ENCODE measurements around the gene MMP21.

MMP21 gene

DNA sequence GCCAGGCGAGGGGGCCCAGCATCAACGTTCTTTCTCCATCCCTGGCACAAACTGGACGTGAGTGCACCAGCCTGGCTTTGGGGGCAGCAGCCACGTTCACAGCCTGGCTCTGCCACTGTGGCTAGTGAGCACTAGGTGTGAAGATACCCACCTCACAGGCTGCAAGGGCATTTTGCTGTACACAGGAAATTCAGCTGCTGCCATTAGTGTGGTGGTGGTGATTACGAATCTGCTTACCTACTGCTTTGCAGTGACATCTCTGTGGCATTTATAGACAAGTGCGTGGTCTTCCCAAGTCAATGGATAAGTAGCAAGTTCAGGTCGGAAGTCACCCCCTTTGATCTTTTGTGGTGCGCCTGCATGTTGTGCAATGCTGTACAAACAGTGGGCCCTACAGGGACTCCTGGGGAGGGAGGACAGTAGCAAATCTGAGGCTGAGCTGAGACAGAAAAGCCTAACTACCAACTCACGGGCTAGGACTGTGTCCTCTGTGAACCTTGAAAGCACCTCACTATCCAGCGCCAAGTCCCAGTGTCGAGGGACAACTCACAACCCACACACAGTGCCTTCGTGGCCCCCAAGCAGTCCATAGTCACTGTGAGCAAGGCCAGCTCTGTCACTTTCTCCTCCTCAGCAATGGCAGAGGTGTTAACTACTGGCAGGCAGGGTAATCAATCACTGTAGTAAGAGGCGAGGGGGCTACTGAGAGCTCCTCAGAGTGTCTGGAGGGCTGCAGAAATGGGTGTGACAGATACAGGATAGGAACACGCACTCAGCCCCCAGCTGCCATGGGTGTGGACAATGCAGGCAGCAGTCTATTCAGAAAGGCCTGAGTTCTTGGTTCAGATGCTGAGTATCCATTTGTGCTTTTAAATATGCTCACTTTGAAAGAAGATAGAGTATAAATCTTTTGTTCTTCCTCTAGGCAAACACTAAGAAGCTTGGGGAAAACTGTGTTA is 17.0 kb upstream of the MMP21 start:
- DNase-seq (ENCODE audit: low read depth in 2 of 3, low spot score in 1 of 3) = no peak

DNA sequence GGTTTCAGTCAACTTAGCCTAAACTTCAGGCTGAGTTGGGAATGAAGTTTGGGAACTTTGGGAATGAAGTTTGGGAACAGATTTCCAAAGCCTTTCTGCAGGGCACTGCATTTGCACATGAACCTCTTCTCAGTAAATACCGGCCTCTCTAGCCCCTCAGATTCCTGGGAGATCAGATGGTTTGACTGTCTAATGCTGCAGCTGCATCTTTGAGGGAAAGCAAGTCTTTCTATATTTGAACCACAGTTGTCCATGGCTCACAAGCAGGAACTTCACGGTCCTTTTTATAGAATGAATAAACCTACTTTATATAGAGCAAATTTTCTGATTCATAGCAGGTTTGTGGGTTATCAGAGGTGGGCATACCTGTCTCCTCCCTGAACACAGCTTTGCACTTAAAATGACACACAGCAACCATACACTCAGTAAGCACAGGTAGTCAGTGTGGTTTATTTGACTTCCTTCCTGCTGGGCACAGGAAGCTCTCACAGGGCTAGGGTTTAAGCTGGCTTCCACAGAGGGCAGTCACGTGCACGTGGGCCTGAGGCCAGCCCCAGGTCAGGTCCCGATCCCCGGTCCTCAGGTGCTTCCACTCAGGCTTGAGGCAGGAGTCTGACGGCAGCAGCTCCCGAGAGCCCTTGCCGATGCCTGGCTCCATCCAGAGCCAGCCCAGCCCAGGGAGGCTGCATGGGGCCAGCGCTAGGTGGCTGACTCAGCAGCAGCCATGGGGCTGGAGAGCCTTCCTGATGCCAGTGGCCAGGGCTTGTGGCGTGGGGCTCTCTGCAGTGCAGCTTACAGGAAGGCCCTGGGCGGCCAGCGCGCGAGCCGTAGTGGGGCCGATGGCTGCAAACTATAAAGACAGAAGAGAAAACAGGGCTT is 12.8 kb upstream of the MMP21 start:
- DNase-seq (ENCODE audit: low read depth in 2 of 3, low spot score in 1 of 3) = no peak

DNA sequence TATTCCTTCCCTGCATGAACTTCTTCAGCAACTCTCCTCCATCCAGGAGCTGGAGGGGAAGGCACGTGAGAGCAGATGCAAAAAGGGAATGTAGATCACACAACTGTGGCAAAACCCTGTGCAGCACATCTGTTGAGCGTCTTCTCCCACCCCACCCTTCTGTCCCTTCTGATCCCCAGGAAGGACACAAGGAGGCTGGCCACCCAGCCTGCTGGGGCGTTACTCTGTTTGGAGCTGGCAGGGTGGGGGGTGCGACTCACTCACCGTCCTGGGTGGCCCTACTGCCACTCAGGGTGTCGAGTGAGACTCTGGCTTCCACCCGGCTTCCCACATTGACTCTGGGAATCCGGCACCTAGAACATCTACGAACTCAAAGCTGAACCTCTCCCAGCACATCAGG is 10.2 kb upstream of the MMP21 start:
- DNase-seq (ENCODE audit: low read depth in 2 of 3, low spot score in 1 of 3) = no peak

DNA sequence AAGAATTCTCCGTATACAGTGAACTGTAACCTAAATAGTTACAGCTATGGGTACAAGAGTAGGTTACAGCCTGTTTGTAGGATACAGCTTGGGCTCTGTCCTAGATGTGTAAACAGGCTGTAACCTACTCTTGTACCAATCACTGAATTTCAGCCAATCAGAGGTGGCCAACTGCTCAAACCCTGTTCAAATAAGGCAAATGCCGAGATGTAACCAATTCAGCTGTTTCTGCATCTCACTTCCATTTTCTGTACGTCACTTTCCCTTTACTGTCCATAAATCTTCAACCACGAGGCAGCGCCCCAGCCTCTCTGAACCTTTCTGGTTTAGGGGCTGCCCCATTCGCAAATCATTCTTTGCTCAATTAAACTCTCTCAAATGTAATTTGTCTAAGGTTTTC is 8.3 kb upstream of the MMP21 start:
- DNase-seq (ENCODE audit: low read depth in 2 of 3, low spot score in 1 of 3) = no peak

DNA sequence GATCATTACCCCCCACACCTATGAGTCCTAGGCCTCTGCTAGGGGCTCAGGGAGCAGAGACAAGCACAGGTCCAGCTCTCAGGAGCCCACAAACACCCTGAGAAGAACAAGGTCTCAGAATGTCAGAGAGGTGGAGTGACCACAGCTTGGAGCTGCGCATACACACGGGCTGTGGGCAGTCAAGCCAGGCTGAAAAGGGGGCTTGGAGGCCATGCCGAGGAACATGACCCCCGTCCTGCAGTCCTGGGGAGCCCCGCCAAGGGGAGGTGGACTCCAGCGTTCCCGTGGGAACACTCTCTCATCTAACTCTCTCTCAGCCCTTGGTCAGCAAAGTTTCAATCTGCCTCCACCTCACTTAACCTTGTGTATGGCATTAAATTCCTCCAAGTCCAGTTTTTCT is 7.8 kb upstream of the MMP21 start:
- no peak for DNase-seq (ENCODE audit: low read depth in 2 of 3, low spot score in 1 of 3)

DNA sequence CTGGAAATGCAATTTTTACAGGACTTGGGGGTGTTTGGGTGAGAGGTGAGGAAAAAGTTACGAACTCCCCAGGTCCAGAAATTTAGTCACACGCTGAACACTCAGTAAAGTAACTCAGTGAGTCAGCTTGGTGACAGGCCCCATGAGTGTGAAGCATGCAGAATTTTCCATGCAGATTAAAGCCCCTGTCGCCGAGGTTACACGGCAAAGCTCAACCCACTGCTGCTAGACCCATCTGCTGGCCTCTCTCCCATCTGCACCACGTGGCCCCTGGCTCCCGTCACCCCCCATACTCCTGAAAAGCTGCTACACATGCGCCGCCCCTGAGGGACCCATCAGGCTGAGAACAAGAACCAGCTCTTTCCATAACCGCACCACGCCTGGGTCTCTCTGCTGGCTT is 7.0 kb upstream of the MMP21 start:
- DNase-seq (ENCODE audit: low read depth in 2 of 3, low spot score in 1 of 3) = no peak

DNA sequence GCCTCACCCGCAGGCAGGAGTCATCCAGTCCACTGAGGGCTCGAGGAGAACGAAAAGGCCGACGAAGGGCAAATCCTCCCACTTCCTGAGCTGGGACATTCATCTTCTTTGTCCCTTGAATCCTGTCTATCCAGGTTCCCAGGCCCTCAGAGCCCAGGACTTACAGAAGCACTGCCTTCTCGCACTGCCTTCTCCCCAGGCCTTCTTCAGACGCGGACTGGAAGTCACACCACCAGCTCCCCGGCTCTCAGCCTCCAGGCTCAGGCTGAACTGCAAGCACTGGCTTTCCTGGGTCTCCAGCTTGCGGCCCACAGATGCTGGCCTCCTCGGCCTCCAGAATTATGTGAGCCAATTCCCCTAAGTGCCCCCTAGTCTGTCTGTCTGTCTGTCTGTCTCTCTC is 6.4 kb upstream of the MMP21 start:
- no peak for DNase-seq (ENCODE audit: low read depth in 2 of 3, low spot score in 1 of 3)

DNA sequence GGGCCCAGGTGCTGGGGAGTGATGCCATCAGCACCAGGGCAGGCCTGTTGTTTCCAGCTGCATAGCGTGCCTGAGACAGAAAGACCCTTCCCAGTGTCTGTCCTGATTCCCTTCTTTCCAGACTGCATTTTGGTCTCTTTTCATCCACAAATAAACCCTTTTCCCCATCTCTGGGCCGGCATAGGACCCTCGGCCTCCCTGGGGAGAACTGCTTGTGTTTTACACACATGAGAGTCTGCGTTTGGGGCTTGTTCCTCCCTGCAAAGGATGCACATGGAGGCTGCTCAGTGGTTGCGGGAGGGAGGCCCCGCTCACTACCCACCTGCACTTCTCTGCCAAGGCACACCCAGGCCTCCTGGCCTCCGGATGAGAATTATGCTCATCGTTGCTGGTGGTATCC is 5.8 kb upstream of the MMP21 start:
- no peak for DNase-seq (ENCODE audit: low read depth in 2 of 3, low spot score in 1 of 3)

DNA sequence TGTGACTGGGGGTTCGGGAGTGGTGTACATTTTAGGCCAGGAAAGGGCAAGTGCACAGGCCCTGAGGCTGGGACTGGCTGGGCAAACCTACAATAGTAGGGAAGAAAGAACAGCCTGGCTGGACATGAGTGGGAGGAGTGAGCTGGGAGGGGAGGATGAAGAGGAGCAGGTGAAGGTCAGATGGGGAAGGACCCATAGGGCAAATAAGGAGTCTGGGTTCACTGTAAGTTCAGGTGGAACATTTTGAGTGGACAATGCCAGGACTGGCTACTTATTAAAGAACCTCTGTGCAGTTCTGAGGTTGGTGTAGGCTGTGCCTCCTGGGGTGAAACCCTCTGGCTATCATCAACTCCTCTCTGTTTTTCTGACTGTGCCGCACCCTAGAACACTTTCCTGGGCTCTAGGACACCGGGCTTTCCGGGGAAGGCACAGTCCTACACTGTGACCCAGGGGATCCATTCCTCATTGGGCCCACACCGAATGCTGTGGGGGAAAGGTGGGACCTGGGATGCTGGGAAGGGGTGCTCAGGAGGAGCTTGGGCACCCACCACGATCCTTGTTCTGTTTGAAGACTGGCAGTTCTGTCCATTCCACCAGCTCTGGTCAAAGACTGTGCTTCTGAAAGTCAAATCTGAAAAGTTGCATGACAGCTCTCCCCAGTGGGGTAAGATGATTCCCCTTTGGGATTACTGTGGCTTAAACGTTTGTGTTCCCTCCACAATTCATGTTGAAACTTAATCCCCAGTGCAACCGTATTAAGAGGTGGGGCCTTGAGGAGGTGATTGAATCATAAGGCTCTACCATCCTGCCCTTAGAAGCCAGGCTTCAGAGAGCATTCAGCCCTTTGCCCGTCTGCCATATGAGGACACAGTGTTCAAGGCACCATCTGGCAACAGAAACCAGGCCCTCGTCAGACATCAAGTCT is 4.0 kb upstream of the MMP21 start:
- no peak for DNase-seq (ENCODE audit: low read depth in 2 of 3, low spot score in 1 of 3)

DNA sequence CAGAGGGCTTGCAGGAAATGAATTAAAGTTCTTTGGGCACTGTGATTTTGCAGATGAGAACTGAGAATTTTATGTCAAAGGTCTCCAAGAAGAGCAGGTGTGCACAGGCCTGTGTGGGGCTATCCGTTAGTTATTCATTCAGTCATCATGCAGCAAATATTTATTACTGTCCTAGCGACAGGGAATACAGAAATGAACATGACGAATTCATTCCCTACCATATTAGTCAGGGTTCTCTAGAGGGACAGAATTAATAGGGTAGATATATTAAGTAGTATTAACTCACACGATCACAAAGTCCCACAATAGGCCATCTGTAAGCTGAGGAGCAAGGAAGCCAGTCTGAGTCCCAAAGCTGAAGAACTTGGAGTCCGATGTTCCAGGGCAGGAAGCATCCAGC is 2.9 kb upstream of the MMP21 start:
- no peak for DNase-seq (ENCODE audit: low read depth in 2 of 3, low spot score in 1 of 3)

DNA sequence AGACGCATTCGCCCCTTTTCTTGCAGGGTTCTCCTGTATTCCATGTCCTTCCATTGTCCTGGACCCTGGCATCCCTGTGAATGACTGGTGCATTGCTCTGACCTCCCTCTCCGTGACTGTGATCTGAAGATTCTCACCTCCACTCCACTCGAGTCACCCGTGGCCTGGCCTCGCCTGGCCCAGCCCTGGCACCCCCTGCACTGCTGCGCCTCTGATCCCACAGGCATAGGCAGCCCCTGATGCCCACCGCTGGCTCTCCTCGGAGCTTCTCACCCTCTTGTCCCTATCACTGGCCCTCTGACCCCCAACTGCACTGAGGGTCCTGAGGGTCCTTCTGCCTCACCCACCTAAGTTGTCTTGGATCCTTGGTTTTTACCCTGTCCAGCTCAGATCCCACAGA is 2.2 kb upstream of the MMP21 start:
- DNase-seq (ENCODE audit: low read depth in 2 of 3, low spot score in 1 of 3) = no peak

DNA sequence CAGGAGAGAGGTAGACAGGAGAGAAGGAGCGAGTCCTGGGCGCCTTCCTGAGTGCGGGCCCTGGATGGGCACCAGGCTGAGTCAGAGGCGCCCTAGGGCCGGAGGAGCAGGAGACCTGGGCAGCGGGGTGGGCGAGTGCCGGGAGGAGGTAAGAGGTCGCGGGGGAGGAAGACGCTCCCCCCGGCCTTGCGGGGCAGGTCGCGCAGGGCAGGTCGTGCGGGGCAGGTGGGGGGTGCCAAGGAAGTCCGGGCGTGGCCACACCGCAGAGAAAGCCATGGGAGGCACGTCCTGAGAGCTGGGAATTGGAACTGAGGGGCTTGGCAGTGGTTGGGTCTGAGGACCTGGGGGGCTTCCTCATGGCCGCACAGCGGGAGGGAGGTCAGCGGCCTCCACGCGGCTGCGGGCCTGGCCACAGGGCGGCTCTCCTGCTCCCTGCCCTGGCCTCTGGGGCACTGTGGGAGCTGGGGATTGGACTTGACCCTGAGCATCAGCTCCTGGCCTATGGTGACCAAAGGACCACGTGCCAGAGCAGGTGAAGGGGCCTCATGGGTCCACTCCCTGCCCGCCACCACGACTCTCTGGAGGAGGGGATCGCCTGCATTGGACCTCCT is 935 bp downstream of the MMP21 start:
- no peak for DNase-seq (ENCODE audit: low read depth in 2 of 3, low spot score in 1 of 3)

DNA sequence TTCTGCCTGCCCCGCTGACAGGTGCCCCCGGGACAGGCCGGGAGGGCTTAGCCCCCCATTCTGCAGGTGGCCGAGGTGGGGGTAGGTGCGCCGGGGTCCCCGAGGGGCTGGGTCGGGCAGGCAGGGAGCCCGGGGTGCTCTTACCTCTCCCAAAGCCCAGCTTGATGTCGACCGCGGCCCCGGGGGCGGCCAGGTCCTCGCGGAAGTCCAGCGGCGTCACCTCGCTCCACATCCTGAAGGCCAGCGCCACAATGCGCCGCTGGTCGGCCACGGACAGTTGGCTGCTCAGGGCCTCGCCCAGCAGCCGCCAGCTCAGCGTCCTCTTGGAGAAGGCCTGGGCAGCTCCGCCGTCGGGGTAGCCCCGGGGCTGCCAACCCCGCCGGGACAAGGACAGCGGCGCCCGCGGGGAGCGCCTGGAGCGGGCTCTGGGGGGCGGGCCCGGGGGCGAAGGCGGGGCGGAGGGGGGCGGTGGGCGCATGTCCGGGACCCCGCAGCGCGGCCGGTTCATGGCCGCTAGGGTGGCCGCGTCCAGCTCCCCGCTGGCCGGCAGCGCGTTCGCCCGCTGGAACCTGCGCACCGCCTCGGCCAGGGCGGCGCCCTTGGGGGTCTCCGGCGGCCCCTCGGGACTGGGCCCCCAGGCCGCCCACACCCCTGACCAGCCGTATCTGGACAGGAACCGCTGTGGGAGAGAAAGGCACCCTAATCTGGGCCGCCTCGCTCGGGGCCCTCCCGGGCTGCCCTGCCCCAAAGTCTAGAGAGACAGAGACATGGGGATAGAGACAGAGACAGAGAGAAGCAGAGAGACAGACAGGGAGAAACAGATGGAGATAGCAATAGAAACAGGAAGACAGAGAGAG is 1.7 kb downstream of the MMP21 start:
- no peak for DNase-seq (ENCODE audit: low read depth in 2 of 3, low spot score in 1 of 3)

DNA sequence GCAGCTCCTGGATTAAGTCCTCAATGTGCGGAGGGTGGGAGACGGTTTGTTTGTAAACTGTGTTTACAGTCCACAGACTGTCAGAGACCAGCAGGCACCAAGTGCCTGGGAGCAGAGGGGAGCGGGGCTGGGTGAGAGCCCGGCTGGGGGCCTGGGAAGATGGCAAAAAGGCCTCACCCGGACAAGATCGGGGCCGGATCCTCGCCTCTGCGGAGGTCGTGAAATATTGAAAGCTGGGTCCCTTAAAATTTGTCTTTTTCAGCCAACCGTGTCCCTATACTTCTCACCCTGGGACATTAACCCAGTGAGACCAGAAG is 2.8 kb downstream of the MMP21 start:
- no peak for DNase-seq (ENCODE audit: low read depth in 2 of 3, low spot score in 1 of 3)

DNA sequence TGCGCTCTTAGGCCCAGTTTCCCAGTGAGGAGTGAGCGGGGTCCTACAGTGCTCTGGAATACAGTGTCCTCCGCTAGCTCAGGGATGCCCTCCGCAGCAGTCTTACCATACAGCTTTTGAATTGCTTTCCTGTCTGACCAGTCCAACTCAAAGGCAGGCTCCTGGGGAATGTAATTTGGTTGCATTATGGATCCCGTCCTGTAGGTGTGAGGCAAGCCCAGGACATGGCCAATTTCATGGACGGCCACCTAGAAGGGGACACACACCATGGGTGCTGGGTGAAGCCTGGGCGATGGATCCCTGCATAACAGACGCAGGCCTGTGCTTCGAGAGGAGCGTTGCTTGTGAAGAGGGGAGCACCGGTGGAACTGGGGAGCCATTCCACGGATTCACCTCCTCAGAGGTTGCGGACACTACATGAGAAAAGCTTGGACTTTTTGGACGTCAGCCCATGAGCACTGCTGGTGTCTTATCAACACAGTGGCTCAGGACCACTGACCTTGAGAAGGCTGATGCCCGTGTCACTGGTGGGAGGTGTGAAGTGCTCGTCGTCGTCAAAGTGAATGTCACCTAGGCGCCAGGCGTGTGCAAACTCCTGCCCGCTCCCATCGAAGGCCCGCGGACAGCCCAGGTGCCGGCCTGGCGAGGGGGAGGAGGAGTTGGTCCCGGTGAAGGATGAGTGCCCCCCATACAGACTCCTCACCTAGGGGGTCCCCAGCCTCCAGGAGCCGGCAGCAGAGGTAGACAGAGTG is 3.3 kb downstream of the MMP21 start:
- no peak for DNase-seq (ENCODE audit: low read depth in 2 of 3, low spot score in 1 of 3)

DNA sequence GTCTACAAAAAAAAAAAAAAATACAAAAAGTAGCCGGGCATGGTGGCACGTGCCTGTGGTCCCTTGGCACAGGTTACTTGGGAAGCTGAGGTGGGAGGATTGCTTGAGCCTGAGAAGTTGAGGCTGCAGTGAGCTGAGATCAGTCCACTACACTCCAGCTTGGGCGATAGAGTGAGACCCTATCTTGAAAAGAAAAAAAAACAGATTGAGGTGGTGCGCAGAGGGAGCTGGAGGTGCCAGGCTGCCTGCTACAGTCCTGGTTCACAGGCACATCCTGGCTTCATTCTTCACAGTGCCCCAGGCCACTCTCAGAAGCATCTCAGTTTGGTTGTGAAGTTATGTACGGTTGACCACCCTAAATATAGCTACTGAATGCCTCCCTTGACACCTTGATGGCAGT is 4.8 kb downstream of the MMP21 start:
- DNase-seq (ENCODE audit: low read depth in 2 of 3, low spot score in 1 of 3) = no peak

DNA sequence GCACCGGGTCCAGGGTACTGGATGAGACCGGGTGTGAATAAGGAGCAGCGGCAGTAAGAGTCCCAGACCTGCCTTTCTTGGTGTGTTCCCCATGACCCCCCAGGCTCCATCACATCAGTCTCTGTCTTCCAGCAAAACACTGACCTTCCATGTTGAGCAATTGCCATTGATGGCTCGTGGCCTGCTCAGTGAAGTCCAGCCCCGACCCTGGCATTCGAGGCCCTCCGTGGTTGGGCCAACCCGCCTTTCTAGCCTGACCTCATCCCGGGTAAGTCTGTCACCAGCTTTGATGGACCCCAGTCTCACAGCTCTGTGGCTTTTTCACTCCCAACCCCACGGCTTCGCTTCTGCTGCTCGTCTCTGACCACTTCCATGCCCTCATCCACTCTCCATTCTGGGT is 6.4 kb downstream of the MMP21 start:
- no peak for DNase-seq (ENCODE audit: low read depth in 2 of 3, low spot score in 1 of 3)

DNA sequence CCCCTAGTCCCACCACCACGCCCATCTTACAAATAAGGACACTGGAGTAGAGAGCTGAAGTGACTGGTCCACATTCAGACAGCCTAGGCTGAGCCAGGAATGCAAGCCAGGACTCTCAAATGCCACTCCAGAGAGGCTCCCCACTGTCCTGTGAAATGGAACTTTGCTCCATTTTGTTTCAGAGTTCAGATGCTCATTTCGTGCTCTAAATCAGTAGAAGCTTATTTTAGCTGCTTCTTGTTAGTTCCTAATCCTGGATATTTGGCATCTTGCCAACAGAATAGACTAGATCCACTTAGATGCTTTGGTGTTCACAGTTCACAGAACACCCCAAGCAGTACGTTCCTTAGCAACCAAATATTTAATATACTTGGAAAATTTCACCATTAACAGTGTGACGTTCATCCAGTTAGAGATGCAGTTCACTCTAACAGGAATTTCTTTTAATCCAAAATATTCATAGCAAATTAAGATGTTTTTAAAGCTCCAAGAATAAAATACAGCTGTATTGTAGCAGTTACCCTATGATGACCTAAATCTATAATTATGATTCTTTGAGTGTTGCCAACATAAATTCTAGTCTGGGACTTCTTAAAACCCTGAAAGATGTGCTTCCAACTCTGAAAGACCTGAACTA is 7.3 kb downstream of the MMP21 start:
- no peak for DNase-seq (ENCODE audit: low read depth in 2 of 3, low spot score in 1 of 3)

DNA sequence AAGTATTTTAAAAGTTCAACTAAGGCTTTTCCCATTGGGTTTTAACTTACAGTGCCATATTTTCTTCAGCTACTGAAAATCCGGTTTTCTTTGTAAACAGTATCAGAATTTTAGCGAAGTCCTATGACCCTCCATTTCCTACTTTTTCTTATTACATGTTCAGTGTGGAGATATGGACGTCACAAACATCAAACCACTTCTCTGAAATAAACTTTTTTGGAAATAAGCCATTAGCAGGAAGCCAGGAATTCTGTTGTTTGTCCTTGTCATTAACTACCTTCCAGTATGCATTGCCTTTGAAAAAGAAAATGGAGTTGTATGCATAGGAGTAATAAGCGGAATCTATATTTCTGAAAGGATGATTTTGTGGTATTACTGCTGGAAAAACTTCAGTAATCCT is 9.1 kb downstream of the MMP21 start:
- no peak for DNase-seq (ENCODE audit: low read depth in 2 of 3, low spot score in 1 of 3)
